Left renal pelvis (tissue), 4 donors: Measurements from ENCODE around the gene PARD3. TPM values are rescaled to one million over a fixed set of nuclear protein-coding genes. Genes with fewer than 3 reads are reported as not detected.
A peak's percentile ranks its signal among the peaks of the same experiment; 100 is the strongest.

Source experiments
- DNase-seq, 4 donors: peaks; one replicate each; pipeline ENCODE4 v3.0.0-alpha.2; 2013; ENCODE audit warnings: low read depth in 4 of 4, low spot score in 3 of 4
- polyA plus RNA-seq, 4 donors: library from polyadenylated mRNA; unstranded; fragments of 120-200 nt; gene quantifications; one replicate each; pipeline ENCODE4 v1.2.1, GENCODE V29; 2013; ENCODE audit not compliant: insufficient read length in 4 of 4

The PARD3 gene
- polyA plus RNA-seq, 4 donors: 56.7 to 75.5 (median 69.4) TPM

- DNase-seq: no peak
Observed at GRCh38 chr10:34337917-34338316, 477.2 kb downstream of the PARD3 start.

GRCh38 chr10:34335960-34336690, 479.0 kb downstream of the PARD3 start:
- DNase-seq: no peak

GRCh38 chr10:34334908-34335307, 480.2 kb downstream of the PARD3 start:
- DNase-seq: no peak

GRCh38 chr10:34333513-34333912, 481.6 kb downstream of the PARD3 start:
- no peak for DNase-seq

GRCh38 chr10:34327184-34327583, 487.9 kb downstream of the PARD3 start:
- no peak for DNase-seq

GRCh38 chr10:34323192-34323591, 491.9 kb downstream of the PARD3 start:
- DNase-seq: no peak

- DNase-seq: no peak
Observed at GRCh38 chr10:34320265-34320664, 494.8 kb downstream of the PARD3 start.

- no peak for DNase-seq
Observed at GRCh38 chr10:34319197-34319846, 495.8 kb downstream of the PARD3 start.

- no peak for DNase-seq
Observed at GRCh38 chr10:34316154-34316553, 498.9 kb downstream of the PARD3 start.

- DNase-seq: no peak
Observed at GRCh38 chr10:34314457-34314856, 500.6 kb downstream of the PARD3 start.

GRCh38 chr10:34313888-34314287, 501.2 kb downstream of the PARD3 start:
- DNase-seq: no peak

- DNase-seq: no peak
Observed at GRCh38 chr10:34313353-34313752, 501.7 kb downstream of the PARD3 start.

- DNase-seq: no peak
Observed at GRCh38 chr10:34311679-34312078, 503.4 kb downstream of the PARD3 start.

GRCh38 chr10:34310234-34310633, 504.9 kb downstream of the PARD3 start:
- no peak for DNase-seq

- no peak for DNase-seq
Observed at GRCh38 chr10:34305189-34305588, 509.9 kb downstream of the PARD3 start.

GRCh38 chr10:34303022-34303421, 512.1 kb downstream of the PARD3 start:
- no peak for DNase-seq

GRCh38 chr10:34299105-34299611, 515.9 kb downstream of the PARD3 start:
- no peak for DNase-seq

GRCh38 chr10:34298346-34298818, 516.7 kb downstream of the PARD3 start:
- no peak for DNase-seq

GRCh38 chr10:34297541-34298345, 517.4 kb downstream of the PARD3 start:
- DNase-seq: no peak

GRCh38 chr10:34295142-34295548, 520.0 kb downstream of the PARD3 start:
- DNase-seq: peak in 1 of 4 donors; percentile 48

GRCh38 chr10:34294137-34294536, 521.0 kb downstream of the PARD3 start:
- DNase-seq: no peak
